Activated CD4-positive, alpha-beta T cell treated with anti-CD3 and anti-CD28 coated beads for 4 hours (primary cell): Measurements from ENCODE around the gene TNFRSF12A.
"Not testable (repeated sequence)": the region's sequence is repeated elsewhere in the genome, so short reads cannot be mapped to it uniquely, and the experiment has no call there.

Experiments
- DNase-seq, 2 donors: peaks; one replicate each; pipeline ENCODE4 v3.0.0-alpha.2; 2020

TNFRSF12A gene

DNA sequence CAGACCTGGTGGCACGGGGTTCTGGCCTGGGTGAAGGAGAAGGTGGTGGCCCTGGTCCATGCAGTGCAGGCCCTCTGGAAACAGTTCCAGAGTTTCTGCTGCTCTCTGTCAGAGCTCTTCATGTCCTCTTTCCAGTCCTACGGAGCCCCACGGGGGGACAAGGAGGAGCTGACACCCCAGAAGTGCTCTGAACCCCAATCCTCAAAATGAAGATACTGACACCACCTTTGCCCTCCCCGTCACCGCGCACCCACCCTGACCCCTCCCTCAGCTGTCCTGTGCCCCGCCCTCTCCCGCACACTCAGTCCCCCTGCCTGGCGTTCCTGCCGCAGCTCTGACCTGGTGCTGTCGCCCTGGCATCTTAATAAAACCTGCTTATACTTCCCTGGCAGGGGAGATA is 49.0 kb downstream of the TNFRSF12A start:
- not testable (repeated sequence) for DNase-seq

DNA sequence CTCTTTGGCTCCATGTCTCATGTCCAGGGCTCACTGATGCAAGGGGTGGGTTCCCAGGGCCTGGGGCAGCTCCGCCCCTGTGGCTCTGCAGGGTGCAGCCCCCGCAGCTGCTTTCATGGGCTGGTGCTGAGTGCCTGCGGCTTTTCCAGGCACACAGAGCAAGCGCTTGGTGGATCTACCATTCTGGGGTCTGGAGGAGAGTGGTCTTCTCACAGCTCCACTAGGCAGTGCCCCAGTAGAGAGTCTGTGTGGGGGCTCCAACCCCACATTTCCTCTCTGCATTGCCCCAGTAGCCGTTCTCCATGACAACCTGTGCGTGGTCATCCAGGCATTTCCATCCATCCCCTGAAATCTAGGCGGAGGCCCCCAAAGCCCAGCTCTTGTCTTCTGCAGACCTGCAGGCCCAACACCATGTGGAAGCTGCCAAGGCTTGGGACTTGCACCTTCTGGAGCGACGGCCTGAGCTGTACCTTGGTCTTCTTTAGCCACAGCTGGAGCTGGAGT is 50.5 kb downstream of the TNFRSF12A start:
- no peak for DNase-seq

DNA sequence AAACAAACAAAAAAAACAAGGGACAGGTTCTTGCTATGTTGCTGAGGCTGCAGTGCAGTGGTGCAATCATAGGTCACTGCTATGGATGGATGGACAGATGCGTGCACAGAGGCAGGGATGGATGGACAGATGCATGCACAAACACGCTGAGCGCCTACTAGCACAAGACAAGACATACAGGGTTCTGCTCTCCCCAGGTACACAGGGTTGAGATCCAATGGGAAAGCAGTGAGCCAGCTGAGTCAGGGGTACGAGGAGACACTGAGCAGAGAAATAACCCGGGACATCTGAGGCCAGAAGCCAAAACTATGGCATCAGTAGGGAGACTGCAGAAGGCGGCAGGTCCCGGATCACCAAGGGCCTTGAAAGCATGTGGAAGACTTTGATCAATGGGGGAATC is 51.5 kb downstream of the TNFRSF12A start:
- no peak for DNase-seq
